ENCODE data around the gene PICK1. TPM values are rescaled to one million over a fixed set of nuclear protein-coding genes. Genes with fewer than 3 reads are reported as not detected.

PICK1 gene
- total RNA-seq, 4 donors from 2014 or later: 35.9 to 67.6 (median 51.4) TPM

- no peak for DNase-seq (ENCODE audit: low spot score in 2 of 2)
- intact Hi-C loops (cut with DNase I; ENCODE audit: low total_unique reads): no loop called here
- WGBS, 2 donors: 60 to 73% methylated on average over 5 of the region's 5 CpGs
- no peak overlapping the region for H3K4me3 ChIP-seq (ENCODE audit: low read depth, poor library complexity, severe bottlenecking)
- TF ChIP-seq POLR2A (IDR thresholded peaks at IDR 0.05): no peak
- TF ChIP-seq, protein P1, sequence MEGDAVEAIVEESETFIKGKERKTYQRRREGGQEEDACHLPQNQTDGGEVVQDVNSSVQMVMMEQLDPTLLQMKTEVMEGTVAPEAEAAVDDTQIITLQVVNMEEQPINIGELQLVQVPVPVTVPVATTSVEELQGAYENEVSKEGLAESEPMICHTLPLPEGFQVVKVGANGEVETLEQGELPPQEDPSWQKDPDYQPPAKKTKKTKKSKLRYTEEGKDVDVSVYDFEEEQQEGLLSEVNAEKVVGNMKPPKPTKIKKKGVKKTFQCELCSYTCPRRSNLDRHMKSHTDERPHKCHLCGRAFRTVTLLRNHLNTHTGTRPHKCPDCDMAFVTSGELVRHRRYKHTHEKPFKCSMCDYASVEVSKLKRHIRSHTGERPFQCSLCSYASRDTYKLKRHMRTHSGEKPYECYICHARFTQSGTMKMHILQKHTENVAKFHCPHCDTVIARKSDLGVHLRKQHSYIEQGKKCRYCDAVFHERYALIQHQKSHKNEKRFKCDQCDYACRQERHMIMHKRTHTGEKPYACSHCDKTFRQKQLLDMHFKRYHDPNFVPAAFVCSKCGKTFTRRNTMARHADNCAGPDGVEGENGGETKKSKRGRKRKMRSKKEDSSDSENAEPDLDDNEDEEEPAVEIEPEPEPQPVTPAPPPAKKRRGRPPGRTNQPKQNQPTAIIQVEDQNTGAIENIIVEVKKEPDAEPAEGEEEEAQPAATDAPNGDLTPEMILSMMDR (IDR thresholded peaks at IDR 0.05): no peak
Observed at GRCh38 chr22:38029901-38030300, 27.3 kb upstream of the PICK1 start.

DNA sequence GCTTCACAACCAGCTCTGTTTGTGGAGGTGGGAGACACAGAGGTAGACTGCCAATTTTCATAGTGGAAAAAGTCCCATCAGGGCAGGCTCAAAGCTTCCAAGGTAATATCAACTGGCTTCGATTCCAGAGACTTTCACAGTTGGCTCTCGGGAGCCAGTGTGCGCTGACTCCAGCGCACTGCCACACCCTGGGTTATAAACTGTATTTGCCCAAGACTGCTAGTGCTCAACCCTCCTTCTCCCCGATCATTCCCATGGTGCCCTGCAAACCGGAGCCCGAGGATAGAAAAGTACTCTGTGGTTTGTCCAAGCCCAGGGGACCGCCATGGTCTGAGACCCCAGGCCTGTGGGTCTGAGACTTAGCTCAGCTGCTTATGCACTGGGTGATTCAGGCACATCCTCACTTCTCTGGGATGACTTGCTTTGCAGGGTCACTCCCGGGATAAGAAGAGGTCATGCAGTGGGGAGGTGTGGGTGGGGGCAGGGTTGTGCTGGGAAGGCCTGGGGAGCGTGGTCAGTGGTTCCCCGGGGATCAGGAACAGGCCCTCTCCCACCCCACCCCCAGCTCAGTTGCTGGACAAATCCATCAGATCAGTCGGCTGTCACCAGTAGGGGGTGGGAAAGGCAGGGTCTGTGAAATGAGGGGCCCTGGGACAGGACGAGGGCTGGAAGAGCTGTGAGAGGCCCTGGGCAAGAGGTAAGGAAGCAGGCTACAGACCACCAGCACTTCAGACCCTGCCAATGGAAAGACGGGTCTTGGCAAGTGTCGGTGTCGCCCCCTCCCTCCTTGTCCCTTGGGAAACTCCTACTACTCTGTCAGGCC lies 26.7 kb upstream of the PICK1 start:
- no peak for DNase-seq (ENCODE audit: low spot score in 2 of 2)
- intact Hi-C loops (cut with DNase I; ENCODE audit: low total_unique reads): no loop called here
- H3K4me3 ChIP-seq (ENCODE audit: low read depth, poor library complexity, severe bottlenecking): no peak overlapping the region
- 49 to 52% methylated on average over 16 of the region's 16 CpGs for WGBS, 2 donors
- TF ChIP-seq, protein P1 (IDR thresholded peaks at IDR 0.05): no peak
- TF ChIP-seq POLR2A (IDR thresholded peaks at IDR 0.05): no peak

GRCh38 chr22:38031491-38031890 lies 25.7 kb upstream of the PICK1 start:
- intact Hi-C loops (cut with DNase I; ENCODE audit: low total_unique reads): no loop called here
- 90 to 94% methylated on average over 9 to 12 of the region's 12 CpGs for WGBS, 2 donors
- no peak for TF ChIP-seq POLR2A (IDR thresholded peaks at IDR 0.05)
- TF ChIP-seq, protein P1 (IDR thresholded peaks at IDR 0.05): no peak
- H3K4me3 ChIP-seq (ENCODE audit: low read depth, poor library complexity, severe bottlenecking): no peak overlapping the region
- DNase-seq (ENCODE audit: low spot score in 2 of 2): no peak

DNA sequence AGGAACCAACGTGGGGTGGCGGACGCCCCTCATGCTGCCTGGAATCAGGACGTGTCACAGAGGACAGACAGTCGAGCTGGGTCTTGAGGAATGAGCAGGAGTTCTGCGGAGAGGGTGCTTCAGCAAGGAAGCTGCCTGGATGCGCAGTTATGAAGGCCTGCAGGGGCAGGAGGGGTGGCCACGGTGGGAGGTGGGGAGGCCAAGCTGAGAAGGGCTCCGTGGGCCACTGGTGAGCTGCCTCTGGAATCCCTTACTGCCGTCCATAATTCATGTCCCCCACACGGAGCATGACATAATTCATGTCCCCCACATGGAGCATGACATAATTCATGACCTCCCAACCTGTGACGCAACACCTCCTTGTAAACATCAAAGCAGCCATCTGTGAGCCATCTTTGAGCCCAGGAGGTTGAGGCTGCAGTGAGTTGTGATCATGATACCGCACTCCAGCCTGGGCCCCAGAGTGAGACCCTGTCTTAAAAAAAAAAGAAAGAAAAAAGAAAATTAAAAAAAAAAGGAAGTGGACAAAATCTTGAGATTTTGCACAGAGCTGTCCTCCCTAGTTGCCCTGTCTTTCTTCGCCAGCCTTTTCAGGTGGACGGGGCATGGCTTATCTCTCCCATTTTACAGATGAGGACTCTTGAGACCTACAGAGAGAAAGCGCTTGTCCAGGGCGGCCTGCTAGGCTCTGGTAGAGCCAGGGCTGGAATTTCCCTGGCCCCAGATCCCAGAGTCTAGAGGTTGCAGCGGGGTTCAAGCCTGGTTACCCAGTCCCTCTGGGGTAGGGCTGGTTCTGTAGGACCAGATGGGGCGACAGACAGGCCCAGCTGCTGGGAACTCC lies 24.3 kb upstream of the PICK1 start:
- intact Hi-C loops (cut with DNase I; ENCODE audit: low total_unique reads): no loop called here
- no peak for DNase-seq (ENCODE audit: low spot score in 2 of 2)
- no peak overlapping the region for H3K4me3 ChIP-seq (ENCODE audit: low read depth, poor library complexity, severe bottlenecking)
- TF ChIP-seq POLR2A (IDR thresholded peaks at IDR 0.05): no peak
- TF ChIP-seq, protein P1 (IDR thresholded peaks at IDR 0.05): no peak
- WGBS, 2 donors: 75 to 82% methylated on average over 18 to 19 of the region's 19 CpGs

DNA sequence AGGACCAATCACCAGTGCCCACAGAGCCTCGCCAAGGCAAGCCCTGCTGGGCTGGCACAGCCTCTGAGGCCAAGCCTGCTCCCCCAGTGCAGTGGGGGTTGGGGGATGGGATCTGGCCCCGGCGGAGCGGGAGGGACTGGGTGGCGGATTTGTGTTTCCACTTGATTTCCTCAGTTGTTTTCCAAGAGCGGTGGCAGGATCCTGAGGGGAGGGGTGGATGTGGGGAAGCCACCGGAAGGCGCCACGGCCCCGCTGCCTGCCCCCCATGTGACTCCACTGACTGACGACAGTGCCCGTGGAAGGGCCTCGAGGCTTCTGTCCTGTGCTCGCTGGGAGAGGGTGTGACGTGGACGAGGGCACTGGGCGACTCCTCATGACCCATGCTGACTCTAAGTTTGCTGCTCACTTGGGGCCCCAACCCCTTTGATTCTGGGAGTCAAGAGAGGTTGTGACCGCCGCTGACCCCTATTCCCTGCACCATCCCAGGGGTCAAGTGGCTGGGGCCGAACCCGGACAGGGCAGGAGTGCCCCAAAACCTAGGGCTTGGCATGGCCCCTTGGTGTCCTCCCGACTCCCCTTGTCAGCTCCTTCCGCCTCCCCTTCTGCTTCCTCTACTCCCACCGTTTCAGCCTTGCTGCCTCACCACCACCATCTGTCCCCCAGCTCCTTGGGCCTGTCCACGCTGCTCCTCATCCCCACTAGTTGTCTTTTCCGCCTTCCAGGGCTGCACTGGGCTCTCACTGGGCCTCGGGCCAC lies 23.5 kb upstream of the PICK1 start:
- TF ChIP-seq, protein P1 (IDR thresholded peaks at IDR 0.05): no peak
- no peak for TF ChIP-seq POLR2A (IDR thresholded peaks at IDR 0.05)
- no peak for DNase-seq (ENCODE audit: low spot score in 2 of 2)
- WGBS, 2 donors: 62 to 70% methylated on average over 23 to 25 of the region's 27 CpGs
- intact Hi-C loops (cut with DNase I; ENCODE audit: low total_unique reads): no loop called here
- H3K4me3 ChIP-seq (ENCODE audit: low read depth, poor library complexity, severe bottlenecking): no peak overlapping the region
